SW 1271 (cell line): ENCODE results near the gene DNMT1.
"Not testable (repeated sequence)": the region's sequence is repeated elsewhere in the genome, so short reads cannot be mapped to it uniquely, and the experiment has no call there.

ENCODE experiments used
- DNase-seq, 2 experiments: peaks; one replicate each; lab custom pipeline; 2025; lab: John Stamatoyannopoulos, UW

Gene DNMT1

DNA sequence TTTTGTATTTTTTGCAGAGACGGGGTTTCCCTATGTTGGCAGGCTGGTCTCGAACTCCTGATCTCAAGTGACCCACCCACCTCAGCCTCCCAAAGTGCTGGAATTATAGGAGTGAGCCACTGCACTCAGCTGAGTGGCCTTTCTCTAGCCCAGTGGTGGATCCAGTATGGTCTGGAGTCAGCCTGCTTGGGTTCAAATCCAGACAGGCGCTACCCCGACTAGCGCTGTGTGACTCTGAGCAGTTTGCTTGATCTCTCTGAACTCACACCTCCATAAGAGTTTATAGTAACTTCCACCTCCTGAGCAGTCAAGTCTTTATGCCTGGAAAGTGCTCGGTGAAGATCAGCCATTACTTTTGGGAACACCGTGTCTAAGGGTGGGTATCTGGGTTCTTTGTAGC lies 25.9 kb upstream of the DNMT1 start:
- DNase-seq = no peak

- DNase-seq = peak in 1 of 2 experiments; percentile 21
Observed at GRCh38 chr19:10219678-10220077, 24.9 kb upstream of the DNMT1 start.

DNA sequence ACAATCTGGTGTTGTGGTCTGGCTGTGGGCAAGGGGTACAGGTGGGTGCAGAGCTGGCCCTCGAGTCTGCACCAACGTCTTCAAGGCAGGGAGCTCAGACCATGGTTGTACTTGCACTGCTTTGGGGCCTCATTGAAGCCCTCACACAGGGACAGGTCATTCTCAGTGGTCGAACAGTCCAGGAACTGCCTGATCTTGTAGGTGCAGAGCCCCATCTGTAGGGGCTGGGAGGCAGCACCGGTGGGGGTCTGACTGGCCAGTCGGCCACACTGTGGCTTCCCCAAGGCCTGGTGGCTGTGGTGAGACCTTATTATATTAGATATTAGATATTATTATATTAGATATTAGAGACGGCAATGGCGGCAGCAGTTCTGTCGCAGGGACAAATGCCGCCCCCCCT lies 22.3 kb upstream of the DNMT1 start:
- no peak for DNase-seq

GRCh38 chr19:10214784-10215183 lies 20.0 kb upstream of the DNMT1 start:
- no peak for DNase-seq

- DNase-seq = no peak
Observed at GRCh38 chr19:10211691-10212090, 16.9 kb upstream of the DNMT1 start.

- DNase-seq = no peak
Observed at GRCh38 chr19:10211061-10211460, 16.3 kb upstream of the DNMT1 start.

DNA sequence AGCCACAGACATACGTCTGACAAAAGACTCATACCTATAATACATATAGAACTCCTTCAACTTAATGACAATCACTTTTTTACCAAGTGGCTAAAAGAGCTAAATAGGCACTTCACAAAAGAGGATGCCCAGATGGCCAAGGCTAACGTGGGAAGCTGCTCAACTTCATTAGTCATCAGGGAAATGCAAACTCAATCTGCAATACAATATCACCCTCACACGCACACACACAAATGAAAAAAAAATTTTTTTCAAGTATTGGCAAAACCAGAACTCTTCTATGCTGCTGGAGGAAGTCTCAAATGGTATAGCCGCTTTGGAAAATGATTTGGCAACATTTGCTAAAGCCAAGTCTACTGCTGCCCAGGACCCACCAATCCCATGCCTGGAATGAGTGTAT lies 14.6 kb upstream of the DNMT1 start:
- DNase-seq = no peak

DNA sequence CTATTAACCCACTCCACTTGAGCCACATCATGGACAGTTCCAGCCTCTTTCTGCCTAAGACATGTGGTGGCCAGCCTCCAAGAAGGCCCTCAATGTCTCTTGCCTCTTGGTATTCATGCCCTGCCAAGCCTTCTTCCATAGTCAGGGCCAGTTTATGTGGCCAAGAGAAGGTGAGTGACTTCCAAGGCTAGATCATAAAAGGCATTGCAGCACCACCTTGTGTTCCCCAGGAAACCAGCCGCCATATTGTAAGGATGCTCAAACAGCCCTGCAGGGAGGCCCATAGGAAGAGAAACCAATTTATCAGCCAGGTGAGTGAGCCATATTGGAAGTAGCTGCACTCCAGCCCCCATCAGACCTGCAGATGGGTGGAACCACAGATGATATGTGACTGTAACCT lies 12.3 kb upstream of the DNMT1 start:
- no peak for DNase-seq

GRCh38 chr19:10206226-10206885 lies 11.6 kb upstream of the DNMT1 start:
- no peak for DNase-seq

- no peak for DNase-seq
Observed at GRCh38 chr19:10205636-10206035, 10.9 kb upstream of the DNMT1 start.

DNA sequence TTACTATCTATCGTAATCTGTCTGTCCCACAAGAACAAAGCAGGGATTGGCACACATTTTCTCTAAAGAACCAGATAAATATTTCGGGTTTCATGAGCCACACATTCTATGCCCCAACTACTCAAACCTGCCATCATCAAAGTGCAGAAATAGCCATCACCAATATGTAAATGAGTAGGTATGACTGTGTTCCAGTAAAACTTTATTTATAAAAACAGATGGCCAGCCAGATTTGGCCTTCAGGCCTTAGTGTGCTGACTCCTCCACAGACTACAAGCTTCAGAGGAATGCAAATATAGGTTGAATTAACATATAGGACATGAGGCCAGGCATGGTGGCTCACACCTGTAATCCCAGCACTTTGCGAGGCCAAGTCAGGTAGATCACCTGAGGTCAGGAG lies 8.9 kb upstream of the DNMT1 start:
- DNase-seq = no peak

DNA sequence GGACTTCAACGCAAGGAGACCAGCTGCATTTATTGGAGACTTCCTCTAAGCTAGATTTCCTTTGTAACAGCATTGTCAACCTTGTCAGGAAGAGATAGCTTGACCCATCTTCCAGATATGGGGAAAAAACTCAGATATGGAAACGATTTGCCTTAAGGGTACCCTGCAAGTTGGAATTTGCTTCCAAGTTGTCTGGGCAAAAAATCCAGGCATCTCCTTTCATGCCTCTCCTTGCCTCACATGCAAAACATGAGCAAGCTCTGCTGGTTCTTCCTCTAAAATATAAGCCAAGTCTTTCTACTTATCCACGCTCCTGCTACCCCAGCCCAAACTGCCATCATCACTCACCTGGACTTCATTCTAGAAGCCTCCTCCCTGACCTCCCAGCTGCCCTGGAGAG lies 6.4 kb upstream of the DNMT1 start:
- DNase-seq = no peak

DNA sequence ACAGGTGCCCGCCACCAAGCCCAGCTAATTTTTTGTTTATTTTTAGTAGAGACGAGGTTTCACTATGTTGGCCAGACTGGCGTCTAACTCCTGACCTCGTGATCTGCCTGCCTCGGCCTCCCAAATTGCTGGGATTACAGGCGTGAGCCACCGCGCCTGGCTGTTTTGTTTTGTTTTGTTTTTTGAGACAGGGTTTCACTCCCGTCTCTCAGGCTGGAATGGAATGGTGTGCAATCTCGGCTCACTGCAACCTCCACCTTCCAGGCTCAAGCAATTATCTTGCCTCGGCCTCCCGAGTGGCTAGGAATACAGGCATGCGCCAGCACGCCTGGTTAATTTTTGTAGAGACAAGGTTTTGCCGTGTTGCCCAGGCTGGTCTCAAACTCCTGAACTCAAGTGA lies 5.3 kb upstream of the DNMT1 start:
- DNase-seq = not testable (repeated sequence)

DNA sequence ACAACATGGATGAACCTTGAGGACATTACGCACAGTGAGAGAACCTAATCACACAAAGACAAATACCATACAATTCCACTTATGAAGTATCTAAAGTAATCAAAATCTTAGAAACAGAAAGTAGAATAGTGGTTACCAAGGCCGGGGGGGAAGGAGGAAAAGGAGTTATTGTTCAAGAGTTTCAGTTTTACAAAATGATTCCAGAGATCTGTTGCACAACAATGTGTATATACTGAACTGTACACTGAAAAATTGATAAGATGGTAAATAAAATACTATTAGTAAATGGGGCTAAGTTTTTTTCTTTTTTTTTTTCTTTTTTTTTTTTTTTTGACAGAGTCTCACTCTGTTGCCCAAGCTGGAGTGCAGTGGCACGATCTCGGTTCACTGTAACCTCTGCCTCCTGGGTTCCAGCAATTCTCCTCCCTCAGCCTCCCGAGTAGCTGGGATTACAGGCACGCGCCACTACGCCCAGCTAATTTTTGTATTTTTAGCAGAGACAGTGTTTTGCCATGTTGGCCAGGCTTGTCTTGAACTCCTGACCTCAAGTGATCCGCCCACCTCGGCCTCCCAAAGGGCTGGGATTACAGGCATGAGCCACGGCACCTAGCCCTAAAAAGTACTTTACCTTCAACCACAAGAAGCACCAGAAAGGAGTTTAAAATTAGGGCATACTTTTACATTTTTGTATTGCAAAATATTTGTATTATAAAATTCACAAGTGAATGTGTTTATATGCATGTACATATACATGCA lies 4.3 kb upstream of the DNMT1 start:
- DNase-seq = not testable (repeated sequence)

DNA sequence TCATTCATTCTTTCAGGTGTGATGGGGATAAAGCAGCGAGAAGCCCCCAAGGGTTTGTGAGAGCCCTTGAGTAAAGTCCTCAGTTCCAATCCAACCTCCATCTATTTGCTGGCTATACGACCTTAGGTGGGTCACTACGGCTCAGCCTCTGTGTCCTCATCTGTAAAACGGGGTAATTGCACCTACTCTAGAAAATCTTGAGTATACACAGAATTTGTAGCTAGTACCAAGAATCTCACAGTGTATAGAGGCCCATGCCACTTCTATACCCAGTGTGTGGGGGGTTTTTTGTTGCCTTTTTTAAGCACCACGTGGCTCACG lies 406 bp upstream of the DNMT1 start:
- no peak for DNase-seq

DNA sequence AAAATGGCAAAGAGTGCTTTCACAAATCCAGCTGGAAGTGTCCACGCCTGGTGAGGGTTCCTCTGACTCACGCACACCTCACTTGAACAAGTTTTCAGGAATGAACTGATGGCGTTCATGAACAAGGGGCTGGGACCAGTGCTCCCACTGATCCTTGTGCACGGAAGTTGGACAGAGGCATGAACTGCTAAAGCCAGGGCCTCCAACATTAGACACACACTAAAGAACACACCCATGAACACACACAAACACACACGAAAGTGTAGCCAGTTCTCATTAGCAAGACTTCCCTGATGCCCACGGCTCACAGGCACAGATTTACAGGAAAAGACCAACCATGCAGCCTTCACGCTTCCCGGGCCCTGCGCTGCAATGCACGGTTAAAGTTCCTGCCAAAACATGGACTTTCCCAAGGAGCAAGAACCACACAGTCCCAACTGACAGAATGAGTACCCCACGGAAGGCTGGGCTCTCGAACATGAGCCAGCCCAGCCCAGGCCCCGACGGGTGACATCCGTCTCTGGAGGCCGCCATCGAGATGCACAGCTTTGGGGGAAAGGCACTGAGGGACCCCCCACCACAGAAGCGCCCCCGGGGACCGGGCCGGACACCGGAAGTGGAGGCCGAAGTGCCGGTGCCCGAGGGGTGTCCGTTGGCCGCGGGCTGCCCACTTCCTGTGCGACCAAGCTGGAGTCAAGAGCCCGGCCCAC lies 808 bp downstream of the DNMT1 start:
- peak; percentile 52 to 80 for DNase-seq

GRCh38 chr19:10192922-10193321 lies 1.8 kb downstream of the DNMT1 start:
- no peak for DNase-seq

DNA sequence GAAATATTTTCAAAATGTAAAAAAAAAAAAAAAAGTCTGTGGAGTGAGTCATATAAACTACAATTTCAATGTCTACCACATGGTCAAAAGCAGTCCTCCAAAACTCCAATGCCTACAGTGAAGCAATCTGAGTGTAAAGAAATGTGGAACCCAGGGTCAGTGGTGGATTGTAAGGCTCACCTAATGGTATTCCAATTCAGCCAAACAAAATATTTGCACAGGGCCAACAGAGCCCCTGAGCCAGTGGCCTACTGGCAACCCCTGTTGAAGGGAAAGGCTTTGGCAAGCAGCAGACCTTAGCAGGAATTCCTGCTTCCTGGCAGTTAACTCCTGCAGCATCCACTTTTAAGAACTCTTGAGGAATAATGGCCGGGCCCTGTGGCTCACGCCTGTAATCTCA lies 3.4 kb downstream of the DNMT1 start:
- no peak for DNase-seq

DNA sequence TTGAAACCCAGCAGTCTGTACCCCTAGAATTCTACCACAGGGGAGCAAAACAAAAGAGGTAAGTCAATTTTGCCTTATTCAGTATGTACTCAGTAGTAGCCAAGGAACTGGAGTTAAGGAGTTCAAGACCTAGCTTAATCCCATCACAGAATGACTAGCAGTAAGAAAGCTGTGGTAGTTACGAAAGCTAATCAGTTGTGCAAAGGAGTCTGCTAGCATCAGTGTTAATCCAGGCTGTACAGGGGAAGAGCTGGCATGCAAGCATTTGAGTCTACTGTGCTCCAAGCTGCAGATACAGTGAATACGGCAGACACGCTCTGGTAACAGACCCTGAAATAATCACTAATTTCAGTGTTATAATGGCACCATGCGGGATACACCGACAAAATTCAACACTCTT lies 4.7 kb downstream of the DNMT1 start:
- no peak for DNase-seq

GRCh38 chr19:10189616-10190015 lies 5.1 kb downstream of the DNMT1 start:
- DNase-seq = no peak

DNA sequence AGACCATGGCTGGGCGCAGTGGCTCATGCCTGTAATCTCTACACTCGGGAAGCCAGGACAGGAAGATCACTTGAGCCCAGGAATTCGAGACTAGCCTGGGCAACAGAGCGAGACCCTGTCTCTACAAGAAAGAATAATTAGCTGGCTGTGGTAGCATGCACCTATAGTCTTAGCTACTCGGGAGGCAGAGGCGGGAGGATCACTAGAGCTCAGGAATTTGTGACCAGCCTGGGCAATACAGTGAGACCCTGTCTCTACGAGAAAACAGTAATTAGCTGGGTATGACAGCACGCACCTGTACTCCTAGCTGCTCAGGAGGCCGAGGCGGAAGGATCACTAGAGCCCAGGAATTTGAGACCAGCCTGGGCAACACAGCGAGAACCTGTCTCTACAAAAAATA lies 7.4 kb downstream of the DNMT1 start:
- no peak for DNase-seq

DNA sequence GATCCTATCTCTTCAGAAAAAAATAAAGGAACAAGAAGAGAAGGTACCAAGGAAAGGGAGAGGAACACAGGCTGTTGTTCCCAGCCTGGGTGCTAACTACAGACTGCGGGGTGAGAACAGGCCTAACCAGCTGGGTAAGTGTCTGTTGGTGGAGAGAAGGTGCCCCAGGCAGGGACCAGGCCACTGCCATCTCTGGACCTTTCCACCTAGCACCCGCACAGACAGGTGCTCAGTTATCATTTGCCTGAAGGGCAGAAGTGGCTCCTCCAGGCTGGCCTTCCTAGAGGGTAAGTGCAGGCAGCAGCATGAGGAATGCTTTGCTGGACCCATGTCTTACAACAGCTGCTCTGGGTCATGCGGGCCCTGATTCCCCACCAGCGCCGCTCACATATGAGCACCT lies 10.1 kb downstream of the DNMT1 start:
- DNase-seq = no peak

GRCh38 chr19:10183926-10184325 lies 10.8 kb downstream of the DNMT1 start:
- DNase-seq = no peak
